Measurements from ENCODE around the gene PROK2. TPM values are rescaled to one million over a fixed set of nuclear protein-coding genes. Genes with fewer than 3 reads are reported as not detected.

PROK2 gene
- total RNA-seq, 1 experiment from 2014 or later = 1.4 TPM

DNA sequence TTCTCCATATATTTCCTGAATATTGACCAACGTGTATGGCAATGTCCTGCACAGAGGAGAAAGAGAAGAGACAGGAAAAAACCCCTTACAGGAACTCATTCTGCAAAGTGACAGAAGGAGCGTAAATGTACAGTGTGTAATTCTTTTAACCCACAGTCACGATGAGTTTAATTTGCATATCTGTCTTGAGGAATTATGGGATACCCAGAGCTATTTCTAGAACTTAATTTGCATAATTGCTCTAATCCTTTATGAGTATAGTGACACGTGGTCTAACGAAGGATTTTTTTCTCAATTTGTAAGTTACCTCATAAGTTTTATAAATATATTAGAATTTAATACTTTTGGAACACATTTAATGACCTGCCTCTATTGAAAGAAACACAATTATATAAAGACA, 21.5 kb downstream of the PROK2 start:
- H2BK120ac ChIP-seq (ENCODE audit: low read depth, low read length, poor library complexity, severe bottlenecking) = no peak overlapping the region
- Mint-ChIP-seq H3K9me3 (no peaks in the 10 kb centered on the region; a peak in 1 of 5 replicates), H3K27ac (no peak overlapping the region), H3K4me1 (peaks cover 2 to 3% of the 10 kb centered on the region in 2 experiments), H3K4me3 (no peak overlapping the region), H3K36me3 (ENCODE audit: insufficient read depth in 1 of 3, low read depth in 3 of 3) (peaks cover 0 to 4% (median 0%) of the 10 kb centered on the region in 3 experiments; a peak in 1 of 7 replicates), H3K27me3 (ENCODE audit: low read depth) (peaks cover 9% of the 10 kb centered on the region)
- H3K27me3 ChIP-seq (ENCODE audit: insufficient read depth, low read length) = no peaks in the 10 kb centered on the region
- H3K14ac ChIP-seq (ENCODE audit: insufficient read depth, low read length) = no peak overlapping the region
- no peaks in the 10 kb centered on the region for H3K79me2 ChIP-seq (ENCODE audit: insufficient read depth, low read length)
- H3K4me2 ChIP-seq (ENCODE audit: insufficient read depth, insufficient read length, low read length) = no peak overlapping the region
- no peak overlapping the region for H3K27ac ChIP-seq (ENCODE audit: insufficient read length, low read depth, low read length)
- no peak overlapping the region for H3K9ac ChIP-seq (ENCODE audit: extremely low read depth, insufficient read length, low read length)
- no peak for TF ChIP-seq CTCF (conservative IDR thresholded peaks at IDR 0.05)
- H4K20me1 ChIP-seq (ENCODE audit: control insufficient read depth, insufficient read depth, insufficient read length) = no peaks in the 10 kb centered on the region
- no peak overlapping the region for H3K56ac ChIP-seq (ENCODE audit: insufficient read length, low read depth, low read length)
- no peak overlapping the region for H2BK12ac ChIP-seq (ENCODE audit: insufficient read length, low read depth, low read length)
- no peak overlapping the region for H3T11ph ChIP-seq (ENCODE audit: low read length)
- no peak overlapping the region for H2AK5ac ChIP-seq (ENCODE audit: insufficient read length, low read length)
- H3K9me3 ChIP-seq (ENCODE audit: control insufficient read depth, low read depth, low read length) = no peaks in the 10 kb centered on the region
- H3K79me1 ChIP-seq (ENCODE audit: insufficient read depth, low read depth, low read length, poor library complexity, severe bottlenecking) = no peaks in the 10 kb centered on the region
- DNase-seq = no peak
- no peak overlapping the region for H4K8ac ChIP-seq (replicated peaks; ENCODE audit: insufficient read length, low read depth, low read length)
- no peaks in the 10 kb centered on the region; the same call in 1 of the 2 replicates for H3K4me1 ChIP-seq (ENCODE audit: insufficient read depth, low read length)
- no peak overlapping the region for H2AFZ ChIP-seq (ENCODE audit: low read length)
- no peak overlapping the region for H4K91ac ChIP-seq (ENCODE audit: insufficient read length, low read depth, low read length)
- no peak overlapping the region for H2BK20ac ChIP-seq (ENCODE audit: low read depth, low read length, poor library complexity, severe bottlenecking)
- H3K23me2 ChIP-seq (ENCODE audit: insufficient read length, low read depth, low read length, poor library complexity, severe bottlenecking) = no peaks in the 10 kb centered on the region
- no peak overlapping the region for H3K18ac ChIP-seq (ENCODE audit: insufficient read length, low read depth, low read length)
- no CpG with 5 or more reads among the region's 5 CpGs for WGBS (ENCODE audit: extremely low coverage, insufficient read length, low lambda C conversion rate)
- H2BK5ac ChIP-seq (ENCODE audit: insufficient read length, low read length) = no peak overlapping the region
- H4K5ac ChIP-seq (ENCODE audit: insufficient read length, low read depth, low read length) = no peak overlapping the region
- H2BK15ac ChIP-seq (ENCODE audit: low read depth, low read length) = no peak overlapping the region
- no peak overlapping the region for H3K23ac ChIP-seq (ENCODE audit: insufficient read length, low read depth, low read length)
- no peak overlapping the region for H3K4ac ChIP-seq (ENCODE audit: low read depth, low read length)

Measured in H9 (cell line).